Astrocyte of the hippocampus (primary cell): Measurements from ENCODE around the gene ACVR2A.

ENCODE experiments used
- DNase-seq: peaks from one replicate; pipeline ENCODE4 v3.0.0; 2011; ENCODE audit warnings: low read depth, low spot score

ACVR2A gene

DNA sequence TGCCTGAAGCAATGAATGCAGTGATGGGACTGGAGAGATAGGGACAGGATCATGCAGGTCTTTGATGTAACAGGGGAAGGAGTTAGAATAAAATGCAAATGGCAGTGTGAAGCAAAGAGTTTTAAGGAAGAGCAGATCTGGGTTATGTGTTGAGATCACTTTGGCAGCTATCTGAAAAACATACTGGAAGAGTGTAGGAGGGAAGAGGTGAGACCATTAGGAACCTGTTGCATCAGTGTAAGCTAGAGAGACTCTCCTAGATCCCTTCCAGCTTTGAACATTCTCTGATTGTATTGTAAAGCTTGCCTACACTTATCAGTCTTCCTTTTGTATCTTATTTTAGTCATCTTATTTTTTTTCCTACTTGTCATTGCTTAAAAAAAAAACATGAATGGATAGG lies 10.5 kb downstream of the ACVR2A start:
- no peak for DNase-seq

DNA sequence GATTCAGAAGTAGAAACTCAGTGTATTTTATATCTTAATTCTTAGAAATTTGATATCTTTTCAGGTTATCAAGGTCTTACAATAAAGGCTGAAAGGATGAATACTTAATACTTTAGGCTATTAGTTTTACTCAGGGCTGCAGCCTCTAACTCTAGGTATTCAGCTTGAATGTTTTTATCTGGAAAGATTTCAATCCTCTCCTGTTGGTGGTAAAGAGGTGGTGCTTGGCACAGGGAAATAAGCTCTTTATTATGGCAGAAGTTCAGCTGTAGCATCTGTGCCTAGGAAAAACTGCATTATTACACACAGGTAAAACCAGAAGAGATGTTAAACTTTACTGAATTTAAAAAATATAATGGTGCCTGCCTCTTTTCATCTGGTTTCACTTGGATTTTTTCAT lies 11.1 kb downstream of the ACVR2A start:
- peak; percentile 21 for DNase-seq

DNA sequence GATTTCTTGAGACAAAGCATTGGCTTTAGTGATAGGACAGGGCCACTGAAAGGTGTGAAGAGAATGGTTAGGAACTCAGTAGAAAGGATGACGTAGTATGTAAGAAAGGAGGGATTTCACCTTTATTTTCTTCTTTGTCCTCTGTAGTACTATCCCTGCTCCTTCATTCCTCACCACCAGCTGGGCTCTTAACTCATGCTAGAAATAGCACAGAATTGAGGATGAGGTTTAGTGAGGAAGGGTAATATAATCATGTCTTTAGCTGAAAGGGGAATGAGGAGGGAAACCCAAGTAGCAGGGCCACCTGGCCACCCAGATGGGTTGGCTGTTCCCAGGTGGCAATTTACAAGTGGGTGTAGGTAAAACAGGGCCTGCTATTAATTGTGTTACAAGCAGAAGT lies 15.2 kb downstream of the ACVR2A start:
- DNase-seq = peak; percentile 2

DNA sequence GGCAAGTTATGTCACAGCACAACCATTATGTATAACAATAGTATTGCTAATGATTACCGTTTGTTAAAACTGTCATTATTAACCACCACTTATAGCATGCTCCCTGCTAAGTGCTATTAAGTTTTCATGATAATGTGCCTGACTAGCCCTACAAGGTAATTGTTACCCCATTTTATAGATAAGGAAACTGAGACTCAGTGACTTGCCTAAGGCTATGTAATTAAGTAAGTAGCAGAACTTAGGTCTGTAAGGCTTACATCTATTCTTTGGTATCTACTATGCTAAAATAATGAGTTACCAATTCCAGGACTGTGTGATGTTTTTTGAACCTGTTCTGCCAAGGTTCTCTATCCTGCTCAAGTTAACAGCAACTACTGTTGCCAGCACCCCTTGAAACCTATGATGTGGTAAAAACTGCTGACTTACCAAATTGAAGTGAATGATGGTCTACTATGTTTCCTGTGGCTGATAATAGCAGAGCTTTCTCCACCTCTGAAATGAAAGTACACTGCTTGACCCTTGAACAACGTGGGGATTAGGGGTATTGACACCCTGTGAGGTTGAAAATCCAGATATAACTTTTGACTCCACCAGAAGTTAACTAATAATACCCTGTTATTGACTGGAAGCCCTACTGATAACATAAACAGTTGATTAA lies 18.2 kb downstream of the ACVR2A start:
- no peak for DNase-seq

GRCh38 chr2:147863835-147864234 lies 19.0 kb downstream of the ACVR2A start:
- no peak for DNase-seq

GRCh38 chr2:147865560-147865959 lies 20.7 kb downstream of the ACVR2A start:
- no peak for DNase-seq

DNA sequence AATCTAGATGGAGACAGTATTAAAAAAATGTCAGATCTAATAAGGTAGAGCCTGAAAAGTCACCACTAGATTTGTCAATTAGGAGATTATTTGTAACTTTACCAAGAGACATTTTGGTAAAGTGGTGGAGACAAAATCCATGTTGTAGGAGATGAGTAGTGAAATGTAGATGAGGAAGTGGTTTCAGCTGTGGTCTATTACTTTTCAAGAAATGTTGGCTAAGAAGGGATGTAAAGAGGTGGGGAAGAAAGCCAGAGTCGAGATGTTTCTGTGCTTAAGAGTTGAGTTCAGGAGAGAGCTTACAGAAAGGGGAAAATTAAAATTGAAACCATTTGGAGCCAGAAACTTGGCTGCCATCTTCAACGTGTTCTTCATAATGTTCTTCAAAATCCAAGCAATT lies 22.2 kb downstream of the ACVR2A start:
- no peak for DNase-seq

GRCh38 chr2:147869934-147870333 lies 25.1 kb downstream of the ACVR2A start:
- no peak for DNase-seq

DNA sequence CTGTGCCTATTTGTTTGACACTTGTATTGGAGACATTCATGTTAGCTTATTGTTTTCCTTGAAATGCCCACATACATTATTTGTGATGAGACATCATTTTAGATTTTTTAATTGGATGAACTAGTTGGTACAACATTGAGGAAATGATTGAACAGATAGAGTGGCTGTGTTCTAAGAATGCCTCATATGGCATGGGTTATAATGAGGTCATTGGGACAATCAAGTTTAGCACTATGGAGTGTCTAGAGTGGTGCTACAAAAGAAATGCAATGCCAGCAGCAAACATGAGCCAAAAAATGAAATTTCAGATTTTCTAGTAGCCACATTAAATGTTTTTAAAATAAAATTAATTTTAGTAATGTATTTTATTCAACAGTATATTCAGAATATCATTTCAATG lies 28.1 kb downstream of the ACVR2A start:
- DNase-seq = no peak

DNA sequence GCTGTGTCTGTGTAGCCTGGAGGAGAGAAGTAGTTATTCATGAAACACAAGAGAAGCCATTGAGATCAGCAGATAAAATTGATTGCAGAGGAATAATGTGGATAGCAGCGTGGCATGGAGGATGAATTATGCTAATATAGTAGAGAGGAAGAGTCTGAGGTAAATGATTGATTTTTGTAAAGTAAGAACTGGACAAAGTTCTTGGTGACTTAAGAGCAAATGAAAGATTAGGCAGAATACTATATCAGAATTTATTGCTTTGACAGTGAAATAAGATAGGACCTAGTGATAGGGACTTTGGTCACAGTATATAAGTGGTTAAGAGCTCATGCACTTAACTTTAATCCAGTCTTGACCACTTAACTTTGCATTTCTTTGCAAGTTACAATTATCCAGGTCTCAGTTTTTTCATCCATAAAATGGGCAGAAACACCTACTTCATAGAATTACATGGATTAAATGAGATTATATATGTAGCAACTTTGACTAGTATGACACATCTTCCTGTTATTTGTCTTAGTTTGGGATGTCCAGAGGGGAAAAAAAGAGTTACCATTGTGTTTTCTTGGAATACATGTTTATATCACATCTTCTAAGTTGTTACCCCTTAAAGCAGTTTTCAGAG lies 29.1 kb downstream of the ACVR2A start:
- no peak for DNase-seq

DNA sequence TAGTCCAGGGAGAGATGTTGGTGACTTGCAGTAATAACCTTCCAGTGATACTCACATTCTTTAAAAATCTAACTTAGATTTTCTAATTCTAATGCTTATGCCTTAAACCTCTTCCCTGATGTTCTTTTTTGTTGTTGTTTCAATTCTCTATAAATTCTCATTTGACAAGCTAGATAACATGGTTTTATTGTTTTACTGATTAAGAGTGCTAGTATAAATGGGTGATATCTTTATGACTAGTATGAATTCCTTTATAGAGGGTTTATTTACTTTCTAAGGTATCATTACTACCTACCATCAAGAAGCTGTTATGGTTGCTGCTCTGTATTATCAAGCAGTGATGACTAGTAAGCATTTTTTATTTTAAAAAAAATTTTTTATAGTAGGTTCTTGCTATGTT lies 35.0 kb downstream of the ACVR2A start:
- no peak for DNase-seq

- DNase-seq = peak; percentile 16
Measured at GRCh38 chr2:147882631-147883030, 37.8 kb downstream of the ACVR2A start.

DNA sequence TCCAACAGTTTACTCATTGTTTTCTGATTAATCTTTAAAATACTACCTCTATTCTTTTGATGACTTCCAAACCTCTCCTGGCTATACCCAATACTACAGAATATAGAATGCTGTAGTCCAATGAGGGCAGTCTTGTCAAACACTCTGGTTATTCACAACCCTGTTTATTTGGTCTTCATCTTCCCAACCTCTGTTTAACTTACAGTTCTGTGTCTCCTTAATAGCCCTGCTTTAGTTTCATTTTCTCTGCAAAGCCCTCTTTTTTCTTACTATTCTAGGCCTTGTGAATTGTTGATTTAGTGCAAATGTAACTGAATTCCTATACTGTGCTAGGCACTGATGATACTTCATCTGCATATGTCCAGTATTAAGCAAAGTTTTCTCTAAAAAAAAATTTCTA lies 40.0 kb downstream of the ACVR2A start:
- DNase-seq = no peak

- no peak for DNase-seq
Measured at GRCh38 chr2:147886136-147886535, 41.3 kb downstream of the ACVR2A start.

- DNase-seq = no peak
Measured at GRCh38 chr2:147888680-147889079, 43.9 kb downstream of the ACVR2A start.

GRCh38 chr2:147904051-147904450 lies 59.2 kb downstream of the ACVR2A start:
- no peak for DNase-seq

DNA sequence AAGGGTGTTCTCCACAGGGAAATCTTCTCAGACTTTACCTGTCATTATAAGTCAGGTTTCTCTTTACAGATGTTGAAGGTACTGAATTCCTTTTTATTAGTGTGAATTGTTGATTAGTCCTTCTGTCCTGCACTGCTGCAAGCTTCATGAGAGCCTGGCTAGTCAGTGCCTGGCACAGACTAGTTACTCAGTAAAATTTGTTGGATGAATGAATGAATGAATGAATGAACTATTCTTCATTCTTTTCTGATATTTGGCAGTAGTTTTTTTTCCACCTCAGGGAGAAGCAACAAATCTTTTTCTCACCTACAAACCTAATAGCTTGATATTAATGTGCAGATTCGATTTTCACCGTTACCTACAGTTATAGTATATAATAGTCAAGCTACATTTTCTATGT lies 64.3 kb downstream of the ACVR2A start:
- no peak for DNase-seq

DNA sequence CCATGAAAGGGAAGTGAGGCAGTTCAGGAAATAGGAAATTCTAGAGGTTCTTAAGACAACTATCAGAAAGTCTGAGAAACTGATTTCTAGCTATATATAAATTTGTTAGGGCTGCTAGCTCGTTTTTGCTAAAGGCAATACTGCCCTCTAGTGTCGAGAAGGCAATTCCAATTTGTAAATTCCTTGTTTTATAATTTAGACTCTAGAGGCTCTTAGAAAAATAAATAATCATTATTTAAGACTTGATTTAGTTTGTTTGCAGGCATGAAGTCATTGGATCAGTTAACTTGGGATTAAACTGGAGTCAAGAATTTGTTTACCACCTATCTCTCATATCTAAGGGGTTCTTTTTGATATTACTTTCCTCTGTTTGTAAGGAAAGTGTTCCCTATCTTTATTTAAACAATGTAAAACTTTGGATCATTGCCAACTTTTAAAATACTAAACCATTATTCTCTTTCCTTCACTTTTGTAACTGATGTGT lies 66.2 kb downstream of the ACVR2A start:
- peak; percentile 84 for DNase-seq

DNA sequence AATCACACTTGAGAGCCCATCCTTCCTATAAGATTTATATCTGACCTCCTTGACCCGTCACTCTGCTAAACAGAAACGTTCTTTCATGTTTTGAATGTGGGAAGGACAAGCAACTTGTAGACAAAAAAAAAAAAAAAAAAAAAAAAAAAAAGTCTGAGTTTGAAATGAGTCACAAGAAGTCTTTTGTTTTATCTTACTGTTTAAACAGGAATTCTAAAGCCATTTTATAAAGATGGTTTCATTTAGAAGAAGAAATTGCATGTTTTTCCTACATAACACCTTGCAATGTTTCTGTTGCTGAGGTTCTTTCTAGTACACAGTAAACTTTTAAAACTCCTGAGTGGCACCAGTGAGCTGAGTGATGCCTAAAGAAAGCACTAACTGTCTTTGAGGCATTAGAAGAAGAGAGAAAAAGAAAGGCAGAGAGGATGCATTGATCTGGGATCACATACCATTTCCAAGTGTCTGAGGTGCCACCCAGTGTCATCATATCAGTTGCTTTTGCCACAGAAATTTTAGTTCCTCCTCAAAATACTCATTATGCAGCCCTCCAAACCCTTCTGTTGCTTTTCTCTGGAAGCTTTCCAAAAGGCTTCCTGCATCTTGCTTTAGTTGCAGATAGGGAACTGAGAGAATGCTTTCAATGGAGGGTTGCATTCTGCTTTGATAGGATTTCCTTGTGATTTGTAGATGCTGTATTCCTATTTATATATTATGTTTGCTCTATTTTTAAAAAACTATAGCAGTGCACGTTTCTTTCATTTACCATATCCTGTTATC lies 69.1 kb downstream of the ACVR2A start:
- DNase-seq = peak; percentile 39

DNA sequence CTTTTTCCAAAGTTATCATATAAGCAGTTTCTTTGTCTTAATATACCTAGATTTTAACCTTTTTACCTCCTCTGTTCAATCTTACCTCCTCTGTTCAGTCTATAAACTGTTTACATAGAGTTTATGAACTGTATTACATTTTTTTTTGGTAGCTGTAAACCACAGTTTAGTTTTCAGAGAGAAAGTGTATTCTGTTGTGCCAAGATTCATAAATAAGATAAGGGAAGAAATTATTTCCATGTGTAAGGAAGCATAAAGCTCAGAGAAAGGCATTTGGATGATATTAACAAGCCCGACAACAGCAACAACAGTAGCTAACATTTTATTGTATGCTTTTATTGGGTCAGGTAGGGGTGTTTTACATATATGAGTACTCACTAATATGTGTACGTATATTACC lies 71.2 kb downstream of the ACVR2A start:
- DNase-seq = no peak

- no peak for DNase-seq
Measured at GRCh38 chr2:147916723-147917122, 71.9 kb downstream of the ACVR2A start.

- DNase-seq = no peak
Measured at GRCh38 chr2:147917161-147917560, 72.3 kb downstream of the ACVR2A start.

- DNase-seq = no peak
Measured at GRCh38 chr2:147923846-147924245, 79.0 kb downstream of the ACVR2A start.
